ENCODE results near the gene JUN.
A peak's percentile ranks its signal among the peaks of the same experiment; 100 is the strongest.

Gene JUN

DNA sequence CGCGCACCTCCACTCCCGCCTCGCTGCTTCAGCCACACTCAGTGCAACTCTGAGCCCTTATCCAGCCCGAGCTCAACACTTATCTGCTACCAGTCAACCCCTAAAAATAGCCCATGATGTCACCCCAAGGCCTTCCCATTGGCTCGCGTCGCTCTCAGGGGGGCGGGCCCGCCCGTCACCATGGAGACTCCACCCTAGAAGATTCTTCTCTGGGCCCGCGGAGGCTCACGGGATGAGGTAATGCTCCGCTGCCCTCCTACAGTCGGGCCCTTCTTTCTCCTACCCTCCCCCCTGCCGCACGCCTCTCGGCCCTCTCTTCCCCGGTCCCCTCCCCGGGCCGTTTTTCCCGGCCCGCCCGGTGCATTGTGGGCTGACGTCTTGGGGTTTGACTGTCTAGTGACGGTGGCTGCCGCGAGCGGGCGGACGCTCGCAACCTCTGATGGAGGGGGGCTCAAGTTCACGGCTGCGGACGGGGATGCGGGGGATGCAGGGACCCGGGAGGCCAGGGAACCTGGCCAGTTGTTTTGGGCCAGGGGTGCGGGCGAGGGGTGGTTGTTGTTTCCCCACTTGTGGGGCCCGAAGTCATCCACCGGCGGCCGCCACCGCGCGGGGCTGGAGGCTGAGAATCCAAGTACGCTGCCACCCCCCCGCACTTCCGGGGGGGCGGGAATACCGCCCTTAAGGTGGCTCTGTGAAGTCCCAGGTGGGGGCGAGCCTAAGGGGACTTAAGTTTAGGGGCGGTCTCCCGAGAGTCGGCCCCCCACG, at the start of gene JUN:
JUN (minus strand) TSS at position 55 of the 765 bp plus-strand sequence. CDS start 977 bp downstream, outside the sequence.
- DNase-seq (ENCODE audit: low read depth in 2 of 3, low spot score in 1 of 3) = peak; percentile 96 to 98 (median 97)

DNA sequence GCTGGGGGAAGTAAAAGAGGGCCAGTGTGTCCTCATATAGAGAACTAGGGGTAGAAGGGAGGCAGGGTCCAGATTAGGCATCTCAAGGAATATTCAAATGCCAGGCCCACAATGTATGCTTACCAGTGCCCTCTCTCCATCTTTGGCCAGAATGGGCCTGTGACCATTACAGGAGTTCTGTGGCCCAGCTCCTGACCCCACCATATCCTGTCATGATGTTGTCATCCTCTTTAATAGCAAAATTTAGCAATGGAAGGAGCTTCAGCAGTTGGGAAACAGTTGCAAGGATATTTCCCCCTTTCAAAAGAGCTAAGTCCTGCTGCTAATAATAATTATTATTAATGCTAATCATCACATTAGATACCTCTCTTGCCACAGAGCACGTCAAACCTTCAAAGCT, 49.3 kb upstream of the JUN start:
- no peak for DNase-seq (ENCODE audit: low read depth in 2 of 3, low spot score in 1 of 3)

DNA sequence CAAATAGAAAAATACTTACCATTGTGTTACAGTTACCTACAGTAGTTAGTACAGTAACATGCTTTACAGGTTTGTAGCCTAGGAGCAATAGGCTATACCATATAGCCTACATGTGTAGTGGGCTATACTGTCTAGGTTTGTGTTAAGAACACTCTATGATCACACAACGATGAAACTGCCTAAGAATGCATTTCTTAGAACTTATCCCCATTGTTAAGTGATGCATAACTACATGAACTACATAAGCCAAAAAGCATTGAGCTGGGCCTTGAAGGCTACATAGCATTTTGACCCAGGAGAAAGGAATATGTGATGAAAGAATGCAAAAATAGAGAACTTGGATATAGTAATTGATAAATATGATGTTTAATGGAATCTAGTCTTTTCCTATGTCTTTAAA, 46.4 kb upstream of the JUN start:
- no peak for DNase-seq (ENCODE audit: low read depth in 2 of 3, low spot score in 1 of 3)

DNA sequence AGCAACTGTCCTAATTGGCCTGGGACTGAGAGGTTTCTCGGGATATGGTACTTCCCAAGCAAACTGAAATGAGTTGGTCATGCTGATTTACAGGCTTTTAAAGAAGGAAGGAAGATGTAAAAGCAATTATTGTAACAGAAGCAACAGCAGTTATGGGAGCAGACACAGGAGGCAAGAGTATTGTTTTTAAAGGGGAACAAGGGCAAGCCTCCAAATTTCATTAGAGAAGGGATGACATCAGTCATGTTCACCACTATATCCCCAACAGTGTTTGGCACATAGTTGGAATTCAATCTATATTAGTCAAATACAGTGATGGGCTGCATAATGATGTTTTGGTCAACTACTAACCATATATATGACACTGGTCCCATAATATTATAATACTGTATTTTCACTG, 46.0 kb upstream of the JUN start:
- no peak for DNase-seq (ENCODE audit: low read depth in 2 of 3, low spot score in 1 of 3)

DNA sequence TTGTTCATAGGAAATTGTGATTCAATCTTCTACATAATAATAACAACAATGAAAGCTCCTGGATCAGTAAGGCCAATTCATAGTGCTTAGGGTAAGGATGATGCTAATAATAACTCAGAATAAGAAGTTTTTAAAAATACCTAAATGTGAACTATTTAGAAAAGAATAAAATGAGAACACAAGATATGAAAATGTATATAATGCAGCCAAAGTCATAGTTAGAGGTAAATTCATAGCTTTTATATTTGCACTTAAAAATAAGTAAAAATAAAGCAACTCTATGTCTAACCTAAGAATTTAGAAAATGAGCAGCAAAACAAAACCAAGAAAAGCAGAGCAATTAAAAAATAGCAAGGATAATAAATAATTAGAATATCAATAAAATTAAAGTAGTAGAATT, 43.5 kb upstream of the JUN start:
- DNase-seq (ENCODE audit: low read depth in 2 of 3, low spot score in 1 of 3) = no peak

DNA sequence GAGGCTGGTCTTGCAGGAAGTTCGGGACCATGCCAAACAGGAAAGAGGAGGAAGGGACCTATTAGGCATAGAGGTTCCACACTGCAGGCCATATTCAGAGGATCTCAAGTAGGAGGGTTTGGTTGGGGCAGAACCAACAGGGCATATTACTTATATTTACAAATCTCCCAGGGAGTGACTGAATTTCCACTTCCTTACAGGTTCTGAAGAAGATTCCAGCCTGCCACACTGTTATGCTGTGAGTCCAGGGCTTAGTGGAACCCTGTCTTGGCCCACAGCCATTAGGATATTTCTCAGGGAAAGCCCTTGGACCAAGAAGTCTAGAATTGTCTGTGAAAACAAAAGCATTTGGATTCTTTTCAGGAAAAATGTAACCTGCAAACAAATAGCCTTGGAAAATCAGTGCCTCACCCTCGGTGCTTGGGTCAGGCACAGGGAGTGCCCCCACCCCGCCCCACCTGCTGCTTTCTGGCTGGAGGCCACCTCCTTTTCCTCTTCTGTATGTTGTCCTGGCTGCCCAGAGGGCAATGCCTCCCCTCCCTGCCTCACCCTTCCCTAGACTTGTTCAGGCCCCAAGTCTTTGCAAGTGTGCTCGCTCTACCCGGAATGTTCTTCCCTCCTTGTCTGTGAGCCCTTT, 41.0 kb upstream of the JUN start:
- no peak for DNase-seq (ENCODE audit: low read depth in 2 of 3, low spot score in 1 of 3)

DNA sequence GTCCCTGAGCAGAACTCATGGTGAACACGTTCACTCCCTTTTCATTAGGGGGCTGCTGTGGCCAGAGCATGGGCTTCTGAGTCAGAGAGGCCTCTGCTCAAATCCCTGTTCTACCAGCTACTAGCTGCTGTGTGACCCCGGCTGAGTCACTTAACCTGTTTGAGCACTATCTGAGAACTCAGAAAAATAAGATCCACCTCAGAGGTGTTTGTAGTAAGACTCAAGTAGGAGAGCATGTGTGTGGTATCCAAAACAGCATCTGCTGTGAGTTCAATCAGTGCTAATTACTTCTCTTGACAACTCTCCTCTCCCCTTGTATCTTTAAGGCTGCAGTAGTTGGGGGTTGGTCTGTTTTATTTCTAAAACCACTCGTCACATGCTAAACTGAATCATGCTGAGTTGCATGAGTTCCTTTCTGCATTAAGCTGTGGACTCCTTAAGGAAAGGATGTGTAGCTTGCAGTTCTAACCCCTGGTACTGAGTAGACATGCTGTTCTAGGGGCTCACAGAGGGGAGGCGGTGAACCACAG, 39.7 kb upstream of the JUN start:
- DNase-seq (ENCODE audit: low read depth in 2 of 3, low spot score in 1 of 3) = no peak

DNA sequence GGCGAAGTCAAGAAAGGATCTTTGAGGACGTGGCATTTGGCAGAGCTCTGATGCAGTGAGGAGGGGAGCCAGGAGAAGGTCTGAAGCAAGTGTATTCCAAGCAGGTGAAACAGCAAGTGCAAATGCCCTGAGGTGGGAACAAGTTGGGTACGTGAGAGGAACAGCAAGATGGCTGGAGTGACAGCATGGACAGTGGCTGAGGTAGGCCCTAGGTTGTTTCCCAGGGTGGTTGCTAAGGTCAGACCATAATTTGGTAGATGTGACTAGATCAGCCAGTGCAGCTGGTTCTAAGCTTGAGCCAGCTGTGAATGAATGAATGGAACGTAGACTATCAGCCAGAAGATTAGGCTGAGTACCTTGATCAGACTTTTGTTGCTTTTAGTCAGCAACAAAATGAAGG, 37.5 kb upstream of the JUN start:
- DNase-seq (ENCODE audit: low read depth in 2 of 3, low spot score in 1 of 3) = no peak

DNA sequence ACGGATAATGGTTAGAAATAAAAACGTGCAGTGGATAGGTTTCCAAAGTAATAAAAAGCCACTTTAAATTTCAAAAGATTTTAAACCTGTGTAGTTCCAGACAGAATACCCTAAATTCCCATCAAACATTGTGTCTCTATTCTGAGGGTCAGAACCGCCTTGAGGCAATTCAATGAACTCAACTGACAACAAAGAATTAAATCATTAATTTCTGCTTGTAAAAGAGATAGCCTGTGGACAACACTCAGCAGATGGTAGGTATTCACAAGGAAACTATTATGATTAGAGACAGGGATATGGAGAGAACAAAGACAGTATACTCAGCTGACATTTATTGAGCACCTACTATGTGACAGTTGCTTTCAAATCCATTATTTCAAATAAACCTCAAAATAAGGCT, 35.1 kb upstream of the JUN start:
- DNase-seq (ENCODE audit: low read depth in 2 of 3, low spot score in 1 of 3) = no peak

DNA sequence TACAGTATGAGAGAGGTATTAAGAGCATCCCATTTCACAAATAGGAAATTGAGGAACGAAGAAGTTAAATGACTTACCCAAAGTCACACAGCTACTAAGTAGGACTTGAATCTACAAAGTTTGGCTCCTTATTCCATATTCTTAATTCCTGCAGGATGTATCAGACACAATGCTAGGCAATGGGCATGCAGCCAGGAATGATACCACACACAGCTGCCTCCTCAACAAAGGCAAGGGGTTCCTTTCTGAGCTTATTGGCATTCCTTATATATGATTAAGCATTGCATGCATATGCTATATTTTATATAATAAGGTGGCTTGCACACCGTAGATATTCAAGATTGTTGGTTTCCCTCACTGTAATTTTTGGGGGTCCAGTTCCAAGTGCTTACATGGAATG, 34.2 kb upstream of the JUN start:
- DNase-seq (ENCODE audit: low read depth in 2 of 3, low spot score in 1 of 3) = no peak

DNA sequence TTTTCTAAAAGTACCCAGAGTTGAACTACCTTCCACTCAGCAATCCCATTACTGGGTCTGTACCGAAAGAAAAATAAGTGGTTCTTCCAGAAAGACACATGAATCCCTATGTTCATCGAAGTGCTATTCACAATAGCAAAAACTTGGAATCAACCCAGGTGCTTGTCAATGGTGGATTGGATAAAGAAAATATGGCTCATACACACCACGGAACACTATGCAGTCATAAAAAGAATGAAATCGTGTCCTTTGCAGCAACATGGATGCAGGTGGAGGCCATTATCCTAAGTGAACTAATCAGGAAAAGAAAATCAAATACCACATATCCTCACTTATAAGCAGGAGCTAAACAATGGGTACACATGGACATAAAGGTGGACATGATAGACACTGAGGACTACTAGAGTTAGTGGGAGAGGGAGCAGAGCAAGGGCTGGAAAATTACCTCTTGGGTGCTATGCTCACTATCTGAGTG, 32.9 kb upstream of the JUN start:
- DNase-seq (ENCODE audit: low read depth in 2 of 3, low spot score in 1 of 3) = no peak

DNA sequence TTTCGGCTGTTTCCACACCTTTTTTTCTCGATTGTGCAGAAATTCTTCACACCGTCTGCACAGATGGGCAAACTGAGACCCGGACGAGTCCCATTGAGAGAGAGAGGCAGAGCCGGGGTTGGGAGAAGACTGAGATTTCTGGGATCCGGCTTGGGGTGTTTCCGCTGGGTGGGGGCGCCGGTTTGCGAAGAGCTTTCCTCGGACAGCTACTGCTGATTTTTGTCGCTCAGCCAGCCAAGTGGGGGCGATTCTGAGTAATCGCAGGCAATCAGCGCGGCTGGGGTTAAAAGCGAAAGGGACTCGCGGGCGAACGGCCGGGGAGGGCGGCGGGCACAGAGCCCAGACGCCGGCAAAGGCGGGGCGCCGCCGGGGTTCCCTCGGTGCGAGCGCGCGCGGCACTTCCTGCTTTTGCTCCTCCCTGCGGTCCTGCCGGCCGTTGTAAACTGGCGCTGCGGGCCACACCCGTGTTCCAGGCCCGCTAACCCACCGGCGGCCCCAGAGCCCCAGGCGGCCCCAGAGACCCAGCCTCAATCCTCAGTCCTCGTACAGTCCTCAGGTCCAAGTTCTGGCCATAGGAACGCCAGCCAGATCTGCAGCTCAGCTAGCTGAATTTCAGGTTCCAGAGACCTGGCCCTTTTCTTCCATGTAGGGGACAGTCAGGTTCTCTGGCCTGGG, 32.4 kb upstream of the JUN start:
- DNase-seq (ENCODE audit: low read depth in 2 of 3, low spot score in 1 of 3) = peak; percentile 61 to 80 (median 71)

DNA sequence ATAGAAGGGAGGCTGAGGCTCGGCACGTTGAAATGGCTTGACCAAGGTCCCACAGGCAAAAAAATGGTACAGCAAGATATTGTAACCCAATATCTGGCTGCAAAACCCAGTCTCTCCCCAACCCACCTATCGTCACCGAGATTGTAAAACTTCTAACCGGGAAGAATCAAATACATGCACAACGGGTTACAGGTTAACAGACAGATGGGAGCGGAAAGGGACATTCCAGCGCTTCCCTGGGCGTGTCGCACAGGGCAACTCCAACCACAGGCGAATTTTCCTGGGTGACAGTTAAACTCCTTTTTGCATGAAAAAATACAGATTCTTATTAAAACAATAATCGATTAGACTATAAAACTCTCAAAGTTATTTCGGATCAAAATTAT, 31.8 kb upstream of the JUN start:
- DNase-seq (ENCODE audit: low read depth in 2 of 3, low spot score in 1 of 3) = no peak

DNA sequence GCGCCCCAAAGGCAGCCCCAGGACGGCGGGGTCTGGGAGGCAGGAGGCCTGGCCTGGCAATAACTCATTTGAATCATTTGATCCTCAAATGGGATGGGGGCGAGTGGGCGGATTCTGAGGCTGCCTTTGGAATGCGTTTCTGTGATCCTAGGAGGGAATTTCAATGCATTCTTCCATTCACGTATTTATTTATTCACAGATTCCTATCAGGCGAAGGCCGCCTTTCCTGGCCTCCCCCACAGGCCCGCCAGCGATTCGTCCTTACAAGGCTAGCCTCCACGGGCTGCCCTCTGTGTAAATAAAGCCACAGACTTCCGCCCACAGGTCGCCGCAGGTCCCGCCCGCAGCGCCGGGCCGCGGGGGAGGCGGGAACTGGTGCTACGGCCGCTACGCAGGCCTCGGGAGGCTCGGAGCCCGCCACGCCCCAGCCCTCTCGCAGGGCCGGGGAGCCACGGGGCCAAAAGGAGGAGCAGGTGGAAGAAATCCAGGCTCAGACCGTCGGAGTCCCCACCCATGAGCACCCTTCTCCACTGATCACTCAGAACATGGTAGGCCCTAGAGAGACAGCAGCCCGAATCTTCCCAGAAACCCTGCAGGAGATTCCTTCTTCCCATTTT, 31.3 kb upstream of the JUN start:
- peak; percentile 34 to 54 (median 36) for DNase-seq (ENCODE audit: low read depth in 2 of 3, low spot score in 1 of 3)

DNA sequence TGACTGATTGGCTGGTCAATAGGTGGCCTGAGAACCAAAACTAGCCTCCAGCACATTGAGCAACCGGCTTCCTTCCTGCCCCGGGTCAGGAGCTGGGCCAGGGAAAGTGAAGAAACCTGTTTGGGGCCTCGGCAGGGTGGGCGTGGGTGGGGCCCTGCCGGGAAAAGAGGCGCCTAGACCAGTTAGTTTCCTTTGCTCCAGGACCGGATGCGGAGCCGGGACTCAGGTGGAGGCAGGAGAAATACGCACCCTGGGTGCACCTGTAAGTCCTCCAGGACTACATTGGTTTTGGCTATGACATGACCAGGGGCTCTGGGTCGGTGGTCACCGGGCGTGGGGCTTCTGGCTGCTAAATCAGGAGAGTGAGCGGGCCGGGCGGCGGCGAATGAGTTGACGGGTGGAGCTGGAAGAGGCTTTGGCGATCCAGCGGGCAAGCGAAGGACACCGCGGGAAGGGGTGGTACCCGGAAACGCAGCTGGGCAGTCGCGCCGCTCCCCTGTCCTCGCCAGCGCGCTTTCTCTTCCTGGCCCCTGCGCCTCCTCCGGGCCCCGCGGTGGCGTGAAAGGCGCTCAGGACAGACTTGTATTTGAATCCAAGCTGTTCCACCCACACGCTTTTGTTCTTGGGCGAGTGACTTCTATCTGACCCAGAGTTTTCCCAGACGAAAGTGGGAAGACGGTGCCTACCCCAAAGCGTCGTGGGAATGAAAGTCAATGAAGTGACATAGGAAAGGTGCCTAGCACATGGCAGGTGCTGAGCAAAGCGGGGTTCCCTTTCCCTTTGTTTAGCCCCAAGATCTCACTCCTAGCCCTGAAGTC, 30.6 kb upstream of the JUN start:
- DNase-seq (ENCODE audit: low read depth in 2 of 3, low spot score in 1 of 3) = no peak

DNA sequence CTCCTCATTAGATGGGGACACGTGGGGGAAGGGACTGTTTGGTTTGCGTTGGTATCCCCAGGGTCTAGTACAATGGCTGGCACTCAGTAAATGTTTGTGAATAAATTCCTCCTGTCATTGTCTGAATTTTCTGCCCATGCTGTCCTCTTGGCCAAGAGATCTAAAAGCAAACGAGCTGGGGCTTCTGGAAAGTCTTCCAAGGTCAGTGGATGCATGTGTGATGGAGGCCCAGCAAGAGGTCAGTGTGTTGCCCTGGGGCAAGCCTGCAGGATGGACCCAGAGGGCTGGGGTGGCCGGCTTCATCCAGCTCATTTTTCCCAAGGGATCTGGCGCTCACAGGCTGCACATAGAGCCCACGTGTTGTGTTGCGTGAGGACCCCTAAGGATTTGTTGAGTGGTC, 30.0 kb upstream of the JUN start:
- no peak for DNase-seq (ENCODE audit: low read depth in 2 of 3, low spot score in 1 of 3)

DNA sequence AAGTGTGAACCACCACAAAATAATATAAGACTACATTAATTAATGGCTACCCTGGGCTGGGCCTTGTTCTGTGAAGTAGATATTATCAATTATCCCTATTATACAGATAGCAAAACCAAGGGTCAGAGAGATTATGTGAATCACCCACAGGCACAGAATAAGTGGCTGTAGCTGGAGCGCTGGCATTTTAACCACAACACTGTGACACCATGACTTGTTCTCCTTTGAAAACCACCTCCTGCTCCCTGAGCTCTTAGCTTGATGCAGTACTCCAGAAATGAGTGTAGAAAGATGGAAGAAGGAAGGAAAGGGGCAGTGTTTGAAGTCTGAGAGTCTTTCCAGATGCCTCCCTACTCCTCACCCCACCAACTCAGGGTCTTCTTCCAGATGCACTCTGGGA, 29.5 kb upstream of the JUN start:
- no peak for DNase-seq (ENCODE audit: low read depth in 2 of 3, low spot score in 1 of 3)

DNA sequence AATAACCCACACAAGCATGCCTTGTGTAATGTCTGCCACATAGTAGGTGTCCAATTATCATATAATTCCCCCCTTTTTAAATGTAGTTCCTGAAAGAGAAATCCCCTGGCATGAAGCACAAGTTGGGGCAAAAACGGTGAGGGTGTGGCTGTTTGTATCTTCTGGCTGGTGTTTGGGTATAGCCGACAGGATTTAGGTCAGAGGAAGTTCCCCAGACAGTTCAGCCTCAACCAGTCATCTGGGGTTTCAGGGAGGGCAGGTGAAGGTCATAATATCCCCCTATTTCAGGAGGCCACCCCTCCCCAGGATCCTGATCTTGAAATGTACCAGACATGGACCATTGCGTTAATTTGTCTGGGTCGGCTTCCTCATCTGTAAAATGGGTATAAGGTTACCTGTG, 29.1 kb upstream of the JUN start:
- no peak for DNase-seq (ENCODE audit: low read depth in 2 of 3, low spot score in 1 of 3)

DNA sequence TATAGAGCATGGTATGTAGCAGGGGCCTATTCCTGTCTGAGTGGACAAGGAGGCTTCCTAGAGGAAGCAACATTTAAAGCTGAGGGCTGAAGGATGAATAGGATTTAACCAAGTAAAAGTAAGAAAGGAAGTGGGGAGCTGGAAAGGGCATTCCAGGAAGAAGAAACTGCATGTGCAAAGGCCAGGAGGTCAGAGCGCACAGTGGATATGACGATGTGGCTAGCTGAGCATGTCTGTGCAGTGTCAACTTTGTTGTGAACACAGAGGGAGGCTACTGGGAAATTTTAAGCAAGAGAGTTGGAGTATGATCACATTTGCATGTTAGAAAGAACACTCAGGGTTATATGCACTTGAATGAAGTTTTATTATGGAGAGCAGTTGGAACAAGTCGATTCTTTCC, 28.6 kb upstream of the JUN start:
- no peak for DNase-seq (ENCODE audit: low read depth in 2 of 3, low spot score in 1 of 3)

DNA sequence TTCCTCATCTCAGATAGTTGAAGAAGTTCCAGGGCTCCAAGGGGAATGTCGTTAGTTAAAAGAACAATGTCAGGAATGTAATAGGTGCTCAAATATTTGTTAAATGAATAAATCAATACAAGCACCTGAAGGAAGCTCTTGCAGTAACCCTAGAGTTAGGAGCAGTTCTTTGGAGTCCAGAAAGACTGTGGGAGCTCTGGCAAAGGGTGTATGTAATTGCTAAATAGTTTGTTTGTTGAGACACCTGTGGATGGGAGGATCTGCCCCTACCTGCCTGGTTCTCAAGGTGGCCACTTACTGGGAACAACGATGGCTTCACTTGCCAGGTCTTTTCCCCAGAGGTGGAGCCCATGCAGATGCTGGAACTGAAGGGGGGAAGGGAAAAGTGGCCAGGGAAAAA, 27.5 kb upstream of the JUN start:
- DNase-seq (ENCODE audit: low read depth in 2 of 3, low spot score in 1 of 3) = no peak

All from stimulated activated CD4-positive, alpha-beta T cell treated with anti-CD3 and anti-CD28 coated beads, Interleukin-12 subunit alpha, Interleukin-12 subunit beta, amount 100 ng/mL, for 48 hours (primary cell).